PC-3 (cell line): Measurements from ENCODE around the gene DPEP2. TPM values are rescaled to one million over a fixed set of nuclear protein-coding genes. Genes with fewer than 3 reads are reported as not detected.

Experiments used
- ATAC-seq: fragments of 200-7000 bp; cut with Tn5 transposase; 2 replicates; pipeline ENCODE4 v1.9.1; 2020; ENCODE audit warnings: mild to moderate bottlenecking, moderate library complexity
- BruUV-seq: library from RNA; stranded (reverse); fragments of 400-500 nt; replicated peaks from 2 replicates; lab custom pipeline; 2021; lab: Mats Ljungman, UMichigan
- CTCF ChIA-PET: fragments of 300-600 bp; sonication (Branson Sonifier 250); formaldehyde crosslinking; loops from one replicate; lab custom pipeline; 2022; ENCODE audit warnings: antibody characterized with exemption; lab: Charles Lee
- POLR2A ChIA-PET: fragments of 300-600 bp; sonication (Branson Sonifier 250); formaldehyde crosslinking; loops from one replicate; lab custom pipeline; 2022; ENCODE audit warnings: antibody characterized with exemption; ENCODE audit not compliant: unreplicated experiment; lab: Charles Lee
- DNase-seq: peaks from one replicate; pipeline ENCODE4 v3.0.0-alpha.2; 2015
- H2AFZ ChIP-seq: fragments of 300-600 bp; sonication (generic); 2 replicates; pipeline ENCODE4 v1.6.0; 2016; ENCODE audit warnings: antibody characterized with exemption, low read length
- H3F3A ChIP-seq: fragments of 300-600 bp; sonication (generic); one replicate; pipeline ENCODE4 v1.6.0; 2017; ENCODE audit warnings: antibody characterized with exemption, low read length, control low read depth, mild to moderate bottlenecking; ENCODE audit not compliant: unreplicated experiment
- H3K27ac ChIP-seq: fragments of 300-600 bp; sonication (generic); 2 replicates; pipeline ENCODE4 v1.5.1; 2016; ENCODE audit warnings: mild to moderate bottlenecking, low read length
- H3K27me3 ChIP-seq: fragments of 300-600 bp; sonication (generic); 2 replicates; pipeline ENCODE4 v1.6.1; 2016; ENCODE audit warnings: low read length, mixed read lengths
- H3K36me3 ChIP-seq: fragments of 300-600 bp; sonication (generic); 2 replicates; pipeline ENCODE4 v1.6.1; 2016; ENCODE audit warnings: low read depth, mixed run types, low read length, mixed read lengths
- H3K4me1 ChIP-seq: fragments of 300-600 bp; sonication (generic); 2 replicates; pipeline ENCODE4 v1.5.1; 2016; ENCODE audit warnings: low read length; ENCODE audit not compliant: insufficient read depth
- H3K4me2 ChIP-seq: fragments of 300-600 bp; sonication (generic); 2 replicates; pipeline ENCODE4 v1.6.0; 2016; ENCODE audit warnings: low read length
- H3K4me3 ChIP-seq: fragments of 300-600 bp; sonication (generic); 2 replicates; pipeline ENCODE4 v1.5.1; 2016; ENCODE audit warnings: mild to moderate bottlenecking, low read length, mixed read lengths
- H3K79me2 ChIP-seq: fragments of 300-600 bp; sonication (generic); 2 replicates; pipeline ENCODE4 v1.6.1; 2017; ENCODE audit warnings: low read length, mixed read lengths
- H3K9ac ChIP-seq: fragments of 300-600 bp; sonication (generic); 2 replicates; pipeline ENCODE4 v1.6.0; 2016; ENCODE audit warnings: mild to moderate bottlenecking, low read length
- H3K9me2 ChIP-seq: fragments of 300-600 bp; sonication (generic); replicated peaks from 2 replicates; pipeline ENCODE4 v1.6.1; 2016; ENCODE audit warnings: mixed run types, low read length, mixed read lengths
- H3K9me3 ChIP-seq: fragments of 300-600 bp; sonication (generic); 2 replicates; pipeline ENCODE4 v1.6.1; 2016; ENCODE audit warnings: low read length, mixed read lengths
- H4K20me1 ChIP-seq: fragments of 300-600 bp; sonication (generic); 2 replicates; pipeline ENCODE4 v1.6.1; 2016; ENCODE audit warnings: low read length, mixed read lengths
- EZH2 ChIP-seq: fragments of 300-600 bp; sonication (generic); IDR thresholded peaks from one replicate; pipeline ENCODE4 v1.6.1; 2017; ENCODE audit warnings: antibody characterized with exemption, mild to moderate bottlenecking, low read length; ENCODE audit not compliant: unreplicated experiment
- EZH2phosphoT487 ChIP-seq: fragments of 300-600 bp; sonication (generic); IDR thresholded peaks from 2 replicates; pipeline ENCODE4 v1.6.1; 2018; ENCODE audit warnings: mild to moderate bottlenecking, antibody characterized with exemption, low read length, borderline replicate concordance
- intact Hi-C: fragments of 100-400 bp; cut with micrococcal nuclease; formaldehyde crosslinking; loops from 2 replicates; pipeline ENCODE4 v1.9.0; 2023
- total RNA-seq: library from RNA; depleted of rRNA; stranded (reverse); fragments of >200 nt; gene quantifications from 2 replicates; pipeline ENCODE4 v1.2.3, GENCODE V29; 2014
- TF ChIP-seq, protein P1 (sequence below): fragments of 300-600 bp; sonication (generic); conservative IDR thresholded peaks from 2 replicates; pipeline ENCODE4 v1.5.1; 2017; ENCODE audit warnings: antibody characterized with exemption, low read depth, mild to moderate bottlenecking, low read length

Gene DPEP2
- total RNA-seq, 1 experiment from 2014 or later = not detected

DNA sequence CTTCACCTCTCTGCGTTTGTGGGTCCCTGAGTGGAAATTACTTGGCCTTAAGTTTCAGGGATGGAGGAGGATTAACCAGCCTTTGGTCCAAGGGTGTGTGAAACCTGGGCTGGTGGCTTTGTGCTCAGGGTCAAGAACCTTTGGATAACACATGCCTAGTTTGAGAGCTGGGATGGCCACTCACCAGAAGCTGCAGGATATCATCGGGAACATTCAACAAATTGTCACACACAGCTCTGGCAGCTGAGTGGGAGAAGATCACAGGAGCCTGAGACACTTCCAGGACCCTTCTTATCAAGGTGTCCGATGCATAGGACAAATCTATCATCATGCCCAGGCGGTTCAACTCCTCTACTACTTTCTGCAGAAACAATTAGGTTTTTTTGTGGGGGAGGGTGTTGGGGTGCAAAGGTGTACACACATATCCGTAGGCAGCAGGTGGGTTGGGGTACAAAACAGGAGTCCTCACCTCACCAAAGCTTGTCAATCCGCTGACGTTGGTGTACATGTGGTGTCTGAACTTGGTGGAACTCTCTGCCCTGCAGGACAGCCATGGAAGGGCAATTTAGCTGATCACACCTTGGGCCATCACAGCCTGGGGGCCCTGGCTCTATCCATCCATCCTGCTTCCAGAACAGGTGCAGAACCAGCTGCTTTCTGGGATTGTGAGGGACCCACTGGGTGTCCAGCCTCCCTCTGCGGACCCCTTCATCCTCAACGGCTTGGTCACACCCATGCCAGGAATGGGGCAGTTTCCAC is 21.6 kb downstream of the DPEP2 start:
- no peaks in the 10 kb centered on the region for H3F3A ChIP-seq
- H3K36me3 ChIP-seq = no peaks in the 10 kb centered on the region
- no peaks in the 10 kb centered on the region for H3K4me1 ChIP-seq
- no peak overlapping the region for H3K4me2 ChIP-seq
- DNase-seq (no peak), ATAC-seq (no peak)
- CTCF ChIA-PET = no interaction called here
- no TSS peak for BruUV-seq
- no peaks in the 10 kb centered on the region for H3K79me2 ChIP-seq
- H3K27ac ChIP-seq = no peak overlapping the region
- POLR2A ChIA-PET = no interaction called here
- H3K9me3 ChIP-seq = no peaks in the 10 kb centered on the region
- H3K4me3 ChIP-seq = no peak overlapping the region
- no peaks in the 10 kb centered on the region for H3K9me2 ChIP-seq
- no peak overlapping the region for H2AFZ ChIP-seq
- no peak overlapping the region for H3K9ac ChIP-seq
- intact Hi-C loops = no loop called here
- H4K20me1 ChIP-seq = no peaks in the 10 kb centered on the region
- H3K27me3 ChIP-seq = no peaks in the 10 kb centered on the region
- no peak for TF ChIP-seq EZH2
- TF ChIP-seq, protein P1, sequence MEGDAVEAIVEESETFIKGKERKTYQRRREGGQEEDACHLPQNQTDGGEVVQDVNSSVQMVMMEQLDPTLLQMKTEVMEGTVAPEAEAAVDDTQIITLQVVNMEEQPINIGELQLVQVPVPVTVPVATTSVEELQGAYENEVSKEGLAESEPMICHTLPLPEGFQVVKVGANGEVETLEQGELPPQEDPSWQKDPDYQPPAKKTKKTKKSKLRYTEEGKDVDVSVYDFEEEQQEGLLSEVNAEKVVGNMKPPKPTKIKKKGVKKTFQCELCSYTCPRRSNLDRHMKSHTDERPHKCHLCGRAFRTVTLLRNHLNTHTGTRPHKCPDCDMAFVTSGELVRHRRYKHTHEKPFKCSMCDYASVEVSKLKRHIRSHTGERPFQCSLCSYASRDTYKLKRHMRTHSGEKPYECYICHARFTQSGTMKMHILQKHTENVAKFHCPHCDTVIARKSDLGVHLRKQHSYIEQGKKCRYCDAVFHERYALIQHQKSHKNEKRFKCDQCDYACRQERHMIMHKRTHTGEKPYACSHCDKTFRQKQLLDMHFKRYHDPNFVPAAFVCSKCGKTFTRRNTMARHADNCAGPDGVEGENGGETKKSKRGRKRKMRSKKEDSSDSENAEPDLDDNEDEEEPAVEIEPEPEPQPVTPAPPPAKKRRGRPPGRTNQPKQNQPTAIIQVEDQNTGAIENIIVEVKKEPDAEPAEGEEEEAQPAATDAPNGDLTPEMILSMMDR = no peak
- no peak for TF ChIP-seq EZH2phosphoT487

DNA sequence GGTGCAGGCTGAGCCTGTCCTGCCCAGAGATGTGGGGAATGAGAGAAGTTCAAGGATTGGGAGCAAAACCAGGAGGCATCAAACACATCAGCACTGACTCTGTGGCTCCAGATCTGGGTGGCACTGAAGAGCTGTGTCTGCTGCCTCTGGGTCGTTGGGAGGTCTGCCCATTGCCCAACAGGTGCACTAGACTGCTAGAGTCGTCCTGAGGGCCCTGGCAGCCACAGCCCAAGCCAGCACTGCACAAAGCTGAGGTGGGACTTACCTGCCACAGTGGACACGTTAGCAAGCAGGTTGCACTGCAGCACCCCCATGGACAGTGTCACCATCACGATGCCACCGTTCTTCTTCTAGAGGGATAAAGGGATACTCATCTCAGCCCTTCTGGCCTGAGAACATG is 22.3 kb downstream of the DPEP2 start:
- ATAC-seq (no peak), DNase-seq (no peak)
- Histone ChIP-seq H3K27ac (no peak overlapping the region), H3K9me3 (no peaks in the 10 kb centered on the region), H2AFZ (no peak overlapping the region), H3K27me3 (no peaks in the 10 kb centered on the region), H3K4me3 (no peak overlapping the region), H3K4me1 (no peaks in the 10 kb centered on the region), H4K20me1 (no peaks in the 10 kb centered on the region), H3K9me2 (no peaks in the 10 kb centered on the region), H3F3A (no peaks in the 10 kb centered on the region), H3K9ac (no peak overlapping the region), H3K79me2 (no peaks in the 10 kb centered on the region), H3K4me2 (no peak overlapping the region), H3K36me3 (no peaks in the 10 kb centered on the region)
- ChIA-PET CTCF (no interaction called here), POLR2A (no interaction called here)
- intact Hi-C loops = no loop called here
- TF ChIP-seq, protein P1 = no peak
- TF ChIP-seq EZH2phosphoT487 (no peak), EZH2 (no peak)
- no TSS peak for BruUV-seq

GRCh38 chr16:67976205-67976604 is 23.1 kb downstream of the DPEP2 start:
- Histone ChIP-seq H3K27ac (no peak overlapping the region), H3K4me1 (no peaks in the 10 kb centered on the region)

More at GRCh38 chr16:67976205-67976604, 23.1 kb downstream of the DPEP2 start:
- no TSS peak for BruUV-seq
- DNase-seq = no peak
- intact Hi-C loops = no loop called here
- ATAC-seq = no peak
- Histone ChIP-seq H3F3A (no peaks in the 10 kb centered on the region), H3K9ac (no peak overlapping the region), H3K9me3 (no peaks in the 10 kb centered on the region), H3K27me3 (no peaks in the 10 kb centered on the region), H3K79me2 (no peaks in the 10 kb centered on the region), H3K9me2 (no peaks in the 10 kb centered on the region), H3K4me3 (no peak overlapping the region), H3K36me3 (no peaks in the 10 kb centered on the region), H2AFZ (no peak overlapping the region), H3K4me2 (no peak overlapping the region), H4K20me1 (no peaks in the 10 kb centered on the region)
- TF ChIP-seq EZH2phosphoT487 (no peak), EZH2 (no peak)
- TF ChIP-seq, protein P1 = no peak
- ChIA-PET POLR2A (no interaction called here), CTCF (no interaction called here)
